ENCODE measurements around the gene A3GALT2.
A peak's percentile ranks its signal among the peaks of the same experiment; 100 is the strongest.

Gene A3GALT2

GRCh38 chr1:33349778-33350610 lies 29.1 kb upstream of the A3GALT2 start:
- DNase-seq: peak; percentile 66 to 76

GRCh38 chr1:33349081-33349759 lies 28.3 kb upstream of the A3GALT2 start:
- DNase-seq: no peak

GRCh38 chr1:33348676-33349080 lies 27.8 kb upstream of the A3GALT2 start:
- DNase-seq: no peak

- no peak for DNase-seq
Measured at GRCh38 chr1:33348194-33348593, 27.3 kb upstream of the A3GALT2 start.

- no peak for DNase-seq
Measured at GRCh38 chr1:33347650-33347992, 26.7 kb upstream of the A3GALT2 start.

- no peak for DNase-seq
Measured at GRCh38 chr1:33346927-33347649, 26.2 kb upstream of the A3GALT2 start.

- DNase-seq: no peak
Measured at GRCh38 chr1:33346533-33346926, 25.6 kb upstream of the A3GALT2 start.

- DNase-seq: no peak
Measured at GRCh38 chr1:33344896-33345560, 24.1 kb upstream of the A3GALT2 start.

- no peak for DNase-seq
Measured at GRCh38 chr1:33343539-33343938, 22.6 kb upstream of the A3GALT2 start.

- DNase-seq: peak; percentile 75 to 83
Measured at GRCh38 chr1:33342041-33342723, 21.3 kb upstream of the A3GALT2 start.

- no peak for DNase-seq
Measured at GRCh38 chr1:33341190-33341589, 20.3 kb upstream of the A3GALT2 start.

- peak in 1 of 2 donors; percentile 29 for DNase-seq
Measured at GRCh38 chr1:33339413-33339812, 18.5 kb upstream of the A3GALT2 start.

- DNase-seq: no peak
Measured at GRCh38 chr1:33338440-33339211, 17.7 kb upstream of the A3GALT2 start.

- DNase-seq: no peak
Measured at GRCh38 chr1:33338048-33338439, 17.1 kb upstream of the A3GALT2 start.

- no peak for DNase-seq
Measured at GRCh38 chr1:33337441-33337840, 16.5 kb upstream of the A3GALT2 start.

GRCh38 chr1:33336580-33336979 lies 15.7 kb upstream of the A3GALT2 start:
- DNase-seq: no peak

- DNase-seq: no peak
Measured at GRCh38 chr1:33335020-33335419, 14.1 kb upstream of the A3GALT2 start.

- DNase-seq: no peak
Measured at GRCh38 chr1:33334081-33334552, 13.2 kb upstream of the A3GALT2 start.

GRCh38 chr1:33332881-33333280 lies 12.0 kb upstream of the A3GALT2 start:
- DNase-seq: no peak

GRCh38 chr1:33332357-33332789 lies 11.5 kb upstream of the A3GALT2 start:
- no peak for DNase-seq

Data from hippocampal formation (tissue), 2 donors.